ENCODE data around the gene DAGLA.
A peak's percentile ranks its signal among the peaks of the same experiment; 100 is the strongest.
"Not testable (repeated sequence)": the region's sequence is repeated elsewhere in the genome, so short reads cannot be mapped to it uniquely, and the experiment has no call there.

DAGLA gene

GRCh38 chr11:61679893-61680621 lies at the start of gene DAGLA:
Gene DAGLA, plus strand, starts transcription at chr11:61680391. Its CDS starts 39,765 bp downstream, at chr11:61720156.
- DNase-seq (ENCODE audit: low read depth in 2 of 2): peak; percentile 57 to 60

- DNase-seq (ENCODE audit: low read depth in 2 of 2): no peak
Observed at GRCh38 chr11:61632096-61632495, 48.1 kb upstream of the DAGLA start.

GRCh38 chr11:61635304-61635703 lies 44.9 kb upstream of the DAGLA start:
- DNase-seq (ENCODE audit: low read depth in 2 of 2): no peak

GRCh38 chr11:61635787-61636186 lies 44.4 kb upstream of the DAGLA start:
- no peak for DNase-seq (ENCODE audit: low read depth in 2 of 2)

GRCh38 chr11:61636676-61637075 lies 43.5 kb upstream of the DAGLA start:
- no peak for DNase-seq (ENCODE audit: low read depth in 2 of 2)

GRCh38 chr11:61637277-61637676 lies 42.9 kb upstream of the DAGLA start:
- no peak for DNase-seq (ENCODE audit: low read depth in 2 of 2)

- DNase-seq (ENCODE audit: low read depth in 2 of 2): no peak
Observed at GRCh38 chr11:61639816-61640443, 40.3 kb upstream of the DAGLA start.

- no peak for DNase-seq (ENCODE audit: low read depth in 2 of 2)
Observed at GRCh38 chr11:61642162-61642561, 38.0 kb upstream of the DAGLA start.

- no peak for DNase-seq (ENCODE audit: low read depth in 2 of 2)
Observed at GRCh38 chr11:61645179-61645868, 34.9 kb upstream of the DAGLA start.

GRCh38 chr11:61647529-61647928 lies 32.7 kb upstream of the DAGLA start:
- no peak for DNase-seq (ENCODE audit: low read depth in 2 of 2)

- DNase-seq (ENCODE audit: low read depth in 2 of 2): no peak
Observed at GRCh38 chr11:61650781-61651571, 29.2 kb upstream of the DAGLA start.

GRCh38 chr11:61652135-61652534 lies 28.1 kb upstream of the DAGLA start:
- DNase-seq (ENCODE audit: low read depth in 2 of 2): no peak

- no peak for DNase-seq (ENCODE audit: low read depth in 2 of 2)
Observed at GRCh38 chr11:61654397-61654829, 25.8 kb upstream of the DAGLA start.

GRCh38 chr11:61655266-61656159 lies 24.7 kb upstream of the DAGLA start:
- DNase-seq (ENCODE audit: low read depth in 2 of 2): not testable (repeated sequence)

- no peak for DNase-seq (ENCODE audit: low read depth in 2 of 2)
Observed at GRCh38 chr11:61656347-61657077, 23.7 kb upstream of the DAGLA start.

- DNase-seq (ENCODE audit: low read depth in 2 of 2): no peak
Observed at GRCh38 chr11:61657566-61658290, 22.5 kb upstream of the DAGLA start.

- no peak for DNase-seq (ENCODE audit: low read depth in 2 of 2)
Observed at GRCh38 chr11:61659413-61660196, 20.6 kb upstream of the DAGLA start.

GRCh38 chr11:61660997-61661396 lies 19.2 kb upstream of the DAGLA start:
- not testable (repeated sequence) for DNase-seq (ENCODE audit: low read depth in 2 of 2)

Data from activated CD4-positive, alpha-beta T cell treated with anti-CD3 and anti-CD28 coated beads for 24 hours (primary cell).